GM12874 (cell line): Measurements from ENCODE around the gene DNMT3A.

Experiments used
- CTCF ChIP-seq: IDR thresholded peaks from 2 replicates; pipeline ENCODE4 v1.5.1; 2011; ENCODE audit warnings: low read depth, mild to moderate bottlenecking, control low read depth, low read length, moderate library complexity; ENCODE audit not compliant: insufficient read depth

The DNMT3A gene

DNA sequence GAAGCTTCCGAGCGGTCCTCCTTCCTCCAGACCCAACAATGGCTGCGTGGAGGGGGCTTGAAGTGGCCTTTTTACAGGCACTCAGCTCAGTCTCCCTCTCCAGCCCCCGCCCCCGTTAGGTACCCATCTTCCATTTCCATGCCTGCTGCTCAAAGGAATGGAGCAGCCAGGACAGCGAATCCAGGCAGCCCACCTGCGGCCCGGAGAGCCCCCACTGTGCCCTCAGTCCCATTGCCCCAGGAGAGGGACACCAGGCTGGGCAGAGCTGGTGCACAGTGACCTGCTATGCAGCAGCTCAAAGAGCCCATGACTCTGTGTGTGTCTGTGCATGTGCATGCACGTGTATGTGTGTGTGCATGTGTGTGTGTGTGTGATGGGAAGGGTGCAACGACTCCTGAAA lies 162.7 kb downstream of the DNMT3A start:
- TF ChIP-seq CTCF = no peak
